Brain microvascular endothelial cell (primary cell): ENCODE results near the gene THBS3.

ENCODE experiments used
- DNase-seq: peaks from one replicate; pipeline ENCODE4 v3.0.0-alpha.2; 2020
- H3K27ac ChIP-seq: fragments of 250-450 bp; sonication (Bioruptor Pico); 2 replicates; pipeline ENCODE4 v1.5.1; 2020; ENCODE audit warnings: mild to moderate bottlenecking, moderate library complexity
- H3K27me3 ChIP-seq: fragments of 250-450 bp; sonication (Bioruptor Pico); replicated peaks from 2 replicates; pipeline ENCODE4 v1.5.1; 2020; ENCODE audit warnings: mild to moderate bottlenecking
- H3K36me3 ChIP-seq: fragments of 250-450 bp; sonication (Bioruptor Pico); replicated peaks from 2 replicates; pipeline ENCODE4 v1.5.1; 2020; ENCODE audit warnings: mild to moderate bottlenecking
- H3K4me3 ChIP-seq: 2 replicates; pipeline ENCODE4 v1.5.1; 2011; ENCODE audit warnings: low read depth, mild to moderate bottlenecking, control low read depth, low read length, moderate library complexity
- CTCF ChIP-seq: IDR thresholded peaks from 2 replicates; pipeline ENCODE4 v1.5.1; 2011; ENCODE audit warnings: low read depth, mild to moderate bottlenecking, moderate library complexity, low read length, control low read depth, inconsistent platforms; ENCODE audit errors: missing control alignments
- in situ Hi-C: cut with HindIII; loops from 2 replicates; pipeline ENCODE4 v1.10.0; 2017; ENCODE audit warnings: low sequenced_read_pairs, low pct_ligation_motif_present

THBS3 gene

DNA sequence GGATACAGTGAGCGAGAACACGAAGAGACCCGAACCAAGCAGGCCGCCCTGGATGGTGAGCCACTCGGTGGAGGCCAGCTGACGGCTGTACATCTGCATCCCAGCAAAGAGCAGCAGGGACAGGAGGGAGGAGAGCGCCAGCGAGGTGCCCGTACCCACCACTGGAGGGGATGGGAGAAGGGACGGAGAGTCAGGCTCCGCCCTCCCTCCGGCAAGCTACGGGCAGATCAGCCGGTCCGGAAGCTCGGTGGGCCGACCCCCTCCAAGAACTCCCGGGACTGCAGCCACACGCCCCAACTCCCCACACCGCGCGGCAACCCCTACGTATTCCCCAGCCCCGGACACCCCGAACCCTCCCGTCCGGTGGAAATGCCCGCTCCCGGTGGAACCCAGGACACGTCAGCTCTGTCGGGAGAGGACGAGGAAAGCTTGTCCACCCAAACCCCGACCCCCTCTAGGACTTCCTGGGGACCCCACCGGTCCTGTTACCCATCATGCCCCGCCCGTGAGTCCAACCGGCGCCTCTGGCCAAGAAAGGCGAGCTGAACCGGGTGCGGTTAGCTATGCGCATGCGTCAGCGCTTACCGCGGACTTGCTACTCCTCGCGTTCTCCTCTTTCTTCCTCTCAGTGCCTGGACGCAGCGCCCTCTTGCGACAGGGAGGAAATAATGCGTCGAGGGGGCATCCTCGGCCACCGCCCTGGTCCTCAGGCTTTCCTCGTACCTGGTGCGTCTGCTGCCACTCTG lies 34.8 kb downstream of the THBS3 start, which contains the start of gene KRTCAP2:
Gene KRTCAP2, minus strand, starts transcription at position 573 of the 746 bp plus-strand sequence. Its CDS starts 80 bp downstream, at position 493.
- Histone ChIP-seq H3K27ac (peak within 1 kb of the TSS; percentile 90), H3K27me3 (no peaks in the 10 kb centered on the region), H3K36me3 (peaks cover 19% of the 10 kb centered on the region), H3K4me3 (peak within 1 kb of the TSS; percentile 96)
- in situ Hi-C loops, result no loop called here
- DNase-seq, result peak; percentile 95
- peak; percentile 96 for TF ChIP-seq CTCF

DNA sequence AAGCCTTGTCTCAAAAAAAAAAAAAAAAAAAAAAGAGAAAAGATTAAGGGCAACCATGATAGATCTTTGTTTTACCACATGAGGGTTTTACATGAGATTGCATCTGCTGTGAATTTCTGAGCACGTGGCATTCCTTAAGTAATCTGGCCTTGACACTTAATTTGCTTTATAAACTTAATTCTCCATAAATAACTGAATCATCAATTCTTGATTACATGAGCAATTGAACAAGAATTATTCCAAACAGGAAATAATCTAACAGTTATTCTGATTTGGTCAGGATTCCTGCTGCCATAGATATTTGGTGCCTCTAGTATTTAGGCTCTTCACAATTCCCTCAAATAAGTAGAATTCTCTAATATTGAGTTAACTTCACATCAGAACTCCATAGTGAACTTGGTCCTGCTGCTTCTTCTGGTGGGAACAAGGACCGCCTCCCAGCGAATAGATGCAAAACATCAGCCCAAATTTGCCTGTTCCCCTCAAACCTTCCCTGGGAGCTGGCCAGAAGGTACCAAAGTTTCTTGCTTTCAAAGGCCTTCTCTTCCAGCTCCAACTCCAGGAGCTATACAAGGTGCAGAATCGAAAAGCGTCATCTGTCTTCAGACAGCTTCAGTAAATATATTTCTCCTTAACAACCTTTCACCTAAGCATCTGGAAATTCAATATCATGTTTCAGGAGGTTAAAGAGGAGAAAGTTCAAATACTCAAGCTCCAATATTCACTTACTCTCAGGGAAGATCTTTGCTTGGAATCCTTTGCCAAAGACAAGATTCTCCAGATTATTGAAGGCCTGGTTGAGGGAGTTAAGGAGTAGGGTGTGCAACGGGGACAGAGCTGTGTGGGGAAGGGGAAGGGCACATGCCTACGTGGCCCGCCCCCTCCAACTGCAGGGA lies 35.6 kb downstream of the THBS3 start:
- peak overlapping the region; percentile 96 for H3K4me3 ChIP-seq
- no peak for DNase-seq
- peak overlapping the region; percentile 90 for H3K27ac ChIP-seq
- in situ Hi-C loops, result no loop called here
- no peak for TF ChIP-seq CTCF
- H3K36me3 ChIP-seq, result peaks cover 12% of the 10 kb centered on the region
- H3K27me3 ChIP-seq, result no peaks in the 10 kb centered on the region

DNA sequence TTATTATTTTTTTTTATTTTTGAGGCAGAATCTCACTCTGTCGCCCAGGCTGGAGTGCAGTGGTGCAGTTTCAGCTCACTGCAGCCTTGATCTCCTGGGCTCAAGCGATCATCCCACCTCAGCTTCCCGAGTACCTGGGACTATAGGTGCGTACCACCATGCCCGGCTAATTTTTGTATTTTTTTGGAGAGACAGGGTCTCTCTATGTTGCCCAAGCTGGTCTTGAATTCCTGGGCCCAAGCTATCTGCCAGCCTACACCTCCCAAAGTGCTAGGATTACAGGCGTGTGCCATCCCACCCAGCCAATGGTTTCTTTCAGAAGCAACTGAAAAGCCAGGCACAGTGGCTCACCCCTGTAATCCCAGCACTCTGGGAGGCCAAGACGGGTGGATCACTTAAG lies 36.9 kb downstream of the THBS3 start:
- H3K4me3 ChIP-seq, result no peak overlapping the region
- no peak for DNase-seq
- H3K36me3 ChIP-seq, result peaks cover 7% of the 10 kb centered on the region
- no peaks in the 10 kb centered on the region for H3K27me3 ChIP-seq
- H3K27ac ChIP-seq, result no peak overlapping the region
- in situ Hi-C loops, result no loop called here
- TF ChIP-seq CTCF, result no peak

GRCh38 chr1:155170101-155170785 lies 37.5 kb downstream of the THBS3 start:
- no peak overlapping the region for H3K27ac ChIP-seq
- DNase-seq, result no peak
- H3K4me3 ChIP-seq, result no peak overlapping the region
- in situ Hi-C loops, result no loop called here
- H3K27me3 ChIP-seq, result no peaks in the 10 kb centered on the region
- H3K36me3 ChIP-seq, result peaks cover 7% of the 10 kb centered on the region
- no peak for TF ChIP-seq CTCF

DNA sequence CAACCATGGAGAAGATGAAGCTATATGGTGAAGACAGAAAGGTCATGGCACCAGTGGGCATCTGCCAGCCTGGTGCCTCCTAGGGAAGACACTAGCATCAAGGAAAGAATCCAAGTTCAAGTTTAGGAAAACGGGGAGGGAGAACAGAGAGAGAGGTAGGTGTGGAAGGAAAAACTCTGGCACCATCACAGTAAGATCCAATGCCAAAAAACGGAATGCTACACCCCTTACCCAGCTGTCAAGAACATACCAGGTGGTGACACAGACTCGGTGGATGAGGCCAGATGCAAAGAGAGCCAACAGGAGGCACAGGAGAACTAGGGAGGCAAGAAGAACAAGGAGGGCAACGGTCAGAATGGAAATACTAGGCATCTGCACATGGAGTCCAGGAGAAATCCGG lies 38.2 kb downstream of the THBS3 start:
- in situ Hi-C loops, result loop anchor here (10.0 kb wide), 1 partner anchor 55 kb away; no protein-coding TSS in a partner anchor
- Histone ChIP-seq H3K27me3 (no peaks in the 10 kb centered on the region), H3K27ac (no peak overlapping the region), H3K36me3 (peaks cover 7% of the 10 kb centered on the region), H3K4me3 (no peak overlapping the region)
- DNase-seq, result no peak
- TF ChIP-seq CTCF, result no peak
